GM19467 (cell line): ENCODE measurements around the gene SLC35F1.
"Not testable (repeated sequence)": the region's sequence is repeated elsewhere in the genome, so short reads cannot be mapped to it uniquely, and the experiment has no call there.

Source experiments
- ATAC-seq: cut with Tn5 transposase; IDR thresholded peaks from one replicate; pipeline ENCODE4 v1.9.1; 2021; ENCODE audit warnings: mild to moderate bottlenecking, moderate library complexity; ENCODE audit not compliant: unreplicated experiment

Gene SLC35F1

DNA sequence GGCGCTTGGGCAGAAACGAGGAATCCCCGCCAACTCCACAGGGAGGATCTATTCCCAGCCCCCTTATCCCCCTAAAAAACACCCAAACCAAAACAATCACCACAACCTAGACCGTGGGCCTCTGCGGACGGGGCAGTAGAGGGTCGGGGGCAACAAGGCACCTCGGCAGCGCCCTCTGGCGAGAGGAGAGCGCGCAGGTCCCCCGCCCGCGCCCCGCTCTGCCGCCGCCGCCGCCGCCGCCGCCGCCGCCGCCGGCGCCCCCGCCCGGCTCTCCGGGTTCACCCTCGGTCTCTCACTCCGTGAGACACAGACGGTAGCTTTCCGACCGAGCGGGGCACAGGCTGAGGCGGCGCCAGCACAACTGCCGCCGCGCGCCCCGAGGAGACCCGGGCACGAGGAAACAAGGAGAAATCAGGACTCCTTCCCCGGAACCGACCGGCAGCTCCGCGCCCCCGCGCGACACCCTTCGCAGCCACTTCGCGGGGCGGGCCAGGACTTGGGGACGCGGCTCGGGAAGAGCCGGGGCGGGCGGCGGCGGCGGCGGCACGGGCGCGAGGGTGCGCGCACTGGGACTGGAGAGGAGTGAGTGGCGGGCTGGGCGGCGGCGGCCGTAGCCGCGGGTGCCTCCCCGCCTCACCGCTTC, at the start of gene SLC35F1:
Gene SLC35F1 (plus strand): TSS at position 307 of the 643 bp plus-strand sequence.
- peak; percentile 69 for ATAC-seq

DNA sequence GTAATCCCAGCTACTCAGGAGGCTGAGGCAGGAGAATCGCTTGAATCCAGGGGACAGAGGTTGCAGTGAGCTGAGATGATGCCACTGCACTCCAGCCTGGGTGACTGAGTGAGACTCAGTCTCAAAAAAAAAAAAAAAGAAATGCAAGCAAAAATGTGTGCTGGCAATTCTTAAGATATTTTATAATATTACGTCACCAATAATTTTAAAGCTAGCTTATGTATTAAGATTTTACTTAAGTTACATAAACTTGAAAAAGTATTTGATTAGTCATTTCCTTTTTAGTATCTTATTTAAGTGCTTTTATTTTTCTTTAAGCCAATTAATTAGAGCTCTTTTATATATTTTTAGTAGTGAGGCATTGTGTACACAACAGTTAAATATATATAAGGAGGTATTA, 48.5 kb upstream of the SLC35F1 start:
- not testable (repeated sequence) for ATAC-seq

DNA sequence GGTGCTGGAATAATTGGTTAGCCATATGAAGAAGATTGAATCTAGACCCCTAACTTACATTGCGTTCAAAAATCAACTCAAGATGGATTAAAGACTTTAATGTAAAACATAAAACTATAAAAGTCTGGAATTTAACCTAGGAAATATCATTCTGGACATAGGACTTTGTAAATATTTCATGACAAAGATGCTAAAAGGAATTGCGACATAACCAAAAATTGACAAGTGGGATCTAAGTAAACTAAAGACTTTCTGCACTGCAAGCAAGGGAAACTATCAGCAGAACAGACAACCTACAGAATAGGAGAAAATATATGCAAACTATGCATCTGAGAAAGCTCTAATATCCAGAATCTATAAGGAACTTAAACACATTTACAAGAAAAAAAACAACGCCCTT, 45.5 kb upstream of the SLC35F1 start:
- ATAC-seq: no peak

- ATAC-seq: no peak
Observed at GRCh38 chr6:117866561-117866960, 40.5 kb upstream of the SLC35F1 start.

DNA sequence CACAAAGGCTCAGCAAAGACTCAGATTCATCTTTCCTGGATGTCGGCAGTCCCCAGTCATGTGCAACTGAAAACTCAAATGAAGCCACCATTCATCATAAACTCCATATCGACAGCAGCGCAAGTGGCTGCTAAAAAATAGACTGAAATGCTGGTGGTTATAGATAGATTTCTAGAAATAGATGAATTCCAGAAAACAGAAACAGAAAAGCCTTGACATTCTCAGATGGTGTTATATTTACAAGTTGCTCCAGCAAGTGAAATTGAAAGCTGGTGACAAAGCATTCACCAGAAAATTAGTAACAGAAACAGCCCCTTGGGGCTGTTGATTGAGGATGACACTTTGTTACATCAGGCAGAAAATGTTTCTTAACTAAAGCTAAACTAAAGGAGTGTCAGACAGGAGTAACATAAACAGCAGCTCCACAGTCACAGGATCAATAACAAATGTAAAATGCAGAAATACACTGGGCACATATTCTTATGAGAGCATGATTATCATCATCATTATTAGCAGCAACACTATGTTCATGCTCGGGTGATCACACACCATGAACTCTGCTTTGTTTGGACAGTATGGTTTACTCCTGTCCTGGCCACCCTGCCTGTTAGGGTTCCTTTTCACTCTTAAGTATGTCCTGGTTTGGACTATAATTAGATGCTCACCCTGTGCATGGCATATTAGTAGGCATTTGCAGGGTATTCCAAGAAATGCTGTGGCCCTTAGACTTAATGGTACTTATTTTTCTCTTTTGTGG, 36.4 kb upstream of the SLC35F1 start:
- ATAC-seq: peak; percentile 73

GRCh38 chr6:117880824-117881223, 26.2 kb upstream of the SLC35F1 start:
- ATAC-seq: no peak

- no peak for ATAC-seq
Observed at GRCh38 chr6:117890172-117890571, 16.9 kb upstream of the SLC35F1 start.

GRCh38 chr6:117906507-117906957, 532 bp upstream of the SLC35F1 start:
- peak; percentile 28 for ATAC-seq

DNA sequence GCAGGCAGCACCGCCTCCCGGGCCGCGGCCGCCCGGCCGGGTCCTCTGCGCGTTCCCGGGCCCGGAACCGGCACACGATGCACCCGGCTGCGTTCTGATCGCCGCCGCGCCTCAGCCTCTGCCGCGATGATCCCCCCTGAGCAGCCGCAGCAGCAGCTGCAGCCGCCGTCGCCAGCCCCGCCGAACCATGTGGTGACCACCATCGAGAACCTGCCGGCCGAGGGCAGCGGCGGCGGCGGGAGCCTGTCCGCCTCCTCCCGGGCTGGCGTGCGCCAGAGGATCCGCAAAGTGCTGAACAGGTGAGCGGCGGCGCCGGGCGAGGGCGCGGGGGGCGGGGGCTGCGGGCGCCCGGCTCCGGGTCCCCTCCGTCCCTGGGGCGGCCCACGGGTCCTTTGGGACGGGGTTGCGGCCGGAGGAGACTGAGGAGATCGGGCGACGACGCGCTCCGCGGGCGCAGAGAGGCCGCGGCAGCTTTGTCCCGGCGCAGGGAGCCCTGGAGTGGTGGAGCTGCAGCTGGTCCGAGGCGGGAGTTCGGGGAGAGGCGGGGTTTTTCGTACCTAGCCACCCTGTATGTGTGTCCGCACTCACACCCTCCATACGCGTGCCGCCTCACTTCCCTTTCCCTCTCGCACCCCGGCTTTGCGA, 659 bp downstream of the SLC35F1 start:
- no peak for ATAC-seq

- no peak for ATAC-seq
Observed at GRCh38 chr6:117908246-117909068, 1.4 kb downstream of the SLC35F1 start.

- ATAC-seq: no peak
Observed at GRCh38 chr6:117909638-117910037, 2.6 kb downstream of the SLC35F1 start.

DNA sequence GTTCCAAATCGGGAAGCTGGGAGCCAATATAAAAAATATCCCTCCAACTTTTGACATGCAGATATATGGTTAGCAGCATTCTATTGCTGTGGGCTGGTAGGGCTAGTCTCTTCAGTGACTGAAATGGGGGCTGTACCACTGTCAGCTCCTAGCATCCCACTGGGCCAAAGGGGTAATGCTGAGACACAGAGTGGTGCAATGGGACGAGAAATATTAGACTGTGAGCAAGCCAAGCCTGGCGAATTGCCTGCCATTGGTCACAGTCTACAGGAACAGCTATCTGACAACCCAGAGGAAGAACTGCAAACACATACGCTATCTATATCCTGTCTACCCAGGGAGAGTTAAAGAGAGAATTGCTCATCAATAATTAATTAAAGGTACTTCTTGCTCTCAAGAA, 3.5 kb downstream of the SLC35F1 start:
- no peak for ATAC-seq

DNA sequence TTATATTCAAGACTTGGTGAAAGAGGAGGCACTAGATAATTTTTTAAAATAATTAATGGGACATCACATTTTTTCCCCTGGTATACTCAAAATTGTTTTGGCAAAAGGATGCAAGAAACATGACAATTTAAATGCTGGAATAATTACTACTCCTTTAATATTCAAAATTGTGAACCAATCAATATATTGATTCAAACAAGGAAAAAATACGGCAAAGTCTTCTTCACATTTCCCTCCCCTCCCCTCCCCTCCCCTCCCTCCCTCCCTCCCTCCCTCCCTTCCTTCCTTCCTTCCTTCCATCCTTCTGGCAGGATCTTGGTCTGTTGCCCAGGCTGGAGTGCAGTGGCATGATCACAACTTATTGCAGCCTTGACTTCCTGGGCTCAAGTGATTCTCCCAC, 4.1 kb downstream of the SLC35F1 start:
- no peak for ATAC-seq

GRCh38 chr6:117911660-117912059, 4.6 kb downstream of the SLC35F1 start:
- no peak for ATAC-seq

GRCh38 chr6:117915846-117916245, 8.8 kb downstream of the SLC35F1 start:
- no peak for ATAC-seq

GRCh38 chr6:117916483-117916882, 9.4 kb downstream of the SLC35F1 start:
- no peak for ATAC-seq

- ATAC-seq: no peak
Observed at GRCh38 chr6:117917176-117917575, 10.1 kb downstream of the SLC35F1 start.

- no peak for ATAC-seq
Observed at GRCh38 chr6:117918454-117918853, 11.4 kb downstream of the SLC35F1 start.

GRCh38 chr6:117919275-117919674, 12.2 kb downstream of the SLC35F1 start:
- no peak for ATAC-seq

GRCh38 chr6:117919775-117920729, 13.0 kb downstream of the SLC35F1 start:
- ATAC-seq: no peak
